ENCODE results near the gene PTCH2. TPM values are rescaled to one million over a fixed set of nuclear protein-coding genes. Genes with fewer than 3 reads are reported as not detected.
"Not testable (repeated sequence)": the region's sequence is repeated elsewhere in the genome, so short reads cannot be mapped to it uniquely, and the experiment has no call there.

The PTCH2 gene
- total RNA-seq, 4 donors from 2014 or later: 0.14 to 1.2 (median 0.64) TPM; not detected in 1

DNA sequence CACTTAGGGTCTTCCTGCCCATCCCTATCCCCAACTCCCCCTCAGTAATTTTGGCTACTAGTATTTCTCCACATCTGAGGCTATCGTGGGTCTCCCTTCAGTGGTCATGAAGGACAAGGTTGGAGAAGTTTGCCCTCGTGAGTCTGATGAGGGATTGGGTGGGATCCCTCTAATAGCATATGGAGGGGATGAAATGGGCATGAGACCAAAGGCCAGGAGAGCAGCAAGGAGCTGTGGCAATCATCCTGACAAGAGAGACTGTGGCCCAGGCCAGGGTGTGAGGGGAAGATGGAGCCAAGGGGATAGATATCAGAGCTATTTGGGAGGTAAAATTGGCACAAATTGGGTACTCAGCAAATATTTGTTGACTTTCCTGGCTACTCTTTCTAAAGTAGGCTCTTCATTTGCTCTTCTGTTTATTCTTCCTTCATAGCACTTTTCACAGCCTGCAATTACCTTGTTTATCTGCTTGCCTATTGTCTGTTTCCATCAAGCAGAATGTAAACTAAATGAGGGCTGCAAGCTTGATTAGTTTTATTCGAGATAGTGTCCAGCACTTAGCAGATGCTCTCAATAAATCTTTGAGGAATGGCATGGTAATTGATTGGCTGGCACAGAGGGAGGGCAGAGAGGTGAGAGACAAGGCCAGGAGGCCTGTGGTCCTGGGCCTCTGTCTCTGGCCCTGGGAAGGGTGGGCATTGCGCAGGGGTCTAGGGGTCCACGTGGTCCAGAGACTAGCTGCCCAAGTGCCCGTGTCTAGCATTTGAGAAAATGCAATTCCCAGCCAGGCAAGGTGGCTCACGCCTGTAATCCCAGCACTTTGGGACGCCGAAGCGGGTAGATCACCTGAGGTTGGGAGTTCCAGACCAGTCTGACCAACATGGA lies 44.3 kb downstream of the PTCH2 start:
- Histone ChIP-seq H3K9me3 (no peaks in the 10 kb centered on the region), H3K4me3 (no peak overlapping the region), H3K36me3 (no peaks in the 10 kb centered on the region), H3K27me3 (no peaks in the 10 kb centered on the region), H3K4me1 (peaks cover 6 to 26% (median 16%) of the 10 kb centered on the region in 4 donors), H3K27ac (peak overlapping the region; percentile 90 to 96 (median 94))
- TF ChIP-seq POLR2AphosphoS5 (IDR thresholded peaks at IDR 0.05): no peak
- TF ChIP-seq, protein P1, sequence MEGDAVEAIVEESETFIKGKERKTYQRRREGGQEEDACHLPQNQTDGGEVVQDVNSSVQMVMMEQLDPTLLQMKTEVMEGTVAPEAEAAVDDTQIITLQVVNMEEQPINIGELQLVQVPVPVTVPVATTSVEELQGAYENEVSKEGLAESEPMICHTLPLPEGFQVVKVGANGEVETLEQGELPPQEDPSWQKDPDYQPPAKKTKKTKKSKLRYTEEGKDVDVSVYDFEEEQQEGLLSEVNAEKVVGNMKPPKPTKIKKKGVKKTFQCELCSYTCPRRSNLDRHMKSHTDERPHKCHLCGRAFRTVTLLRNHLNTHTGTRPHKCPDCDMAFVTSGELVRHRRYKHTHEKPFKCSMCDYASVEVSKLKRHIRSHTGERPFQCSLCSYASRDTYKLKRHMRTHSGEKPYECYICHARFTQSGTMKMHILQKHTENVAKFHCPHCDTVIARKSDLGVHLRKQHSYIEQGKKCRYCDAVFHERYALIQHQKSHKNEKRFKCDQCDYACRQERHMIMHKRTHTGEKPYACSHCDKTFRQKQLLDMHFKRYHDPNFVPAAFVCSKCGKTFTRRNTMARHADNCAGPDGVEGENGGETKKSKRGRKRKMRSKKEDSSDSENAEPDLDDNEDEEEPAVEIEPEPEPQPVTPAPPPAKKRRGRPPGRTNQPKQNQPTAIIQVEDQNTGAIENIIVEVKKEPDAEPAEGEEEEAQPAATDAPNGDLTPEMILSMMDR (IDR thresholded peaks at IDR 0.05): no peak
- TF ChIP-seq EP300 (IDR thresholded peaks at IDR 0.05; ENCODE audit: low read depth): no peak
- no peak for TF ChIP-seq POLR2A (IDR thresholded peaks at IDR 0.05)
- no peak for DNase-seq
- intact Hi-C loops (cut with DNase I; ENCODE audit: low total_unique reads): no loop called here
- in situ Hi-C loops (cut with MboI; ENCODE audit: low pct_ligation_motif_present in 1 of 4, low pct_unique_long_range_greater_than_20kb in 1 of 4, low sequenced_read_pairs in 3 of 4): loop anchor here in 2 of 4 donors (25.0 kb wide), 2 partner anchors 214 to 514 kb away; partner anchors contain the start of genes HECTD3 (in 1 of the 2) and UROD (in 1 of the 2)
- whole genome bisulfite sequencing, 2 donors (ENCODE audit: low coverage in 1 of 2): 86 to 100% methylated on average over 1 to 10 of the region's 10 CpGs

- in situ Hi-C loops (cut with MboI; ENCODE audit: low pct_ligation_motif_present in 1 of 4, low pct_unique_long_range_greater_than_20kb in 1 of 4, low sequenced_read_pairs in 3 of 4): loop anchor here in 2 of 4 donors (25.0 kb wide), 2 partner anchors 214 to 514 kb away; partner anchors contain the start of genes HECTD3 (in 1 of the 2) and UROD (in 1 of the 2)
Observed at GRCh38 chr1:44797886-44798285, 45.2 kb downstream of the PTCH2 start.

DNA sequence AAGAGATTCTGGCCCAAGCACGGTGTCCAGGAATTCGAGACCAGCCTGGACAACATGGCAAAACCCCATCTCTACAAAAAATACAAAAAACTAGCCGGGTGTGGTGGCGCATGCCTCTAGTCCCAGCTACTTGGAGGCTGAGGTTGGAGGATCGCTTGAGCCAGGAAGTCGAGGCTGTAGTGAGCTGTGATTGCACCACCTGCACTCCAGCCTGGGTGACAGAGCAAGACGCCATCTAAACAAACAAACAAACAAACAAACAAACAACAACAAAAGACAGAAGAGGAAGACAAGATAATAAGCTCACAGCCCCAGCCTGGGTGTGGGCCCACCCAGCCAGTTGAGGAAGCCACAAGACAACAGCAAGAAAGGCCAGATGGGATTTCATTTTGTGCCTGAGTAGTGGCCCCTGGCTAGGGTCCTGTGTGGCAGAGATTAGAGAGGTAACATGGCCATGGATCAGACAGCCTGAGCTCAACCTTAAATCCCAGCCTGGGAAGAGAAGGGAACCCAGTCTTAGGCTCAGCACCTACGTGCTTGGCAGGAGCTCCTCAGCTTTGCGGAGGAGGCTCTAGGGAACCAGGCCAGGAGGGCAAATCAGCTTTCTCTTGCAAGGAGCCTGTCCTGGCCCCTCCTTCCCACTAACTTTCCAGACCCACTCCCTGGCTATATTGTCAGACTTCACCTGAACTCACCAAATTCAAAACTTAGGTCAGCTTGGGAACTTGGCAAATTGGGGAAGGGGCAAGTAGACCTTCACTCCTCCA lies 50.1 kb downstream of the PTCH2 start:
- no peaks in the 10 kb centered on the region for H3K27me3 ChIP-seq
- no peak for TF ChIP-seq POLR2A (IDR thresholded peaks at IDR 0.05)
- TF ChIP-seq, protein P1 (IDR thresholded peaks at IDR 0.05): no peak
- TF ChIP-seq EP300 (IDR thresholded peaks at IDR 0.05; ENCODE audit: low read depth): no peak
- no peak for TF ChIP-seq POLR2AphosphoS5 (IDR thresholded peaks at IDR 0.05)
- in situ Hi-C loops (cut with MboI; ENCODE audit: low pct_ligation_motif_present in 1 of 4, low pct_unique_long_range_greater_than_20kb in 1 of 4, low sequenced_read_pairs in 3 of 4) (loop anchor here in 2 of 4 donors (25.0 kb wide), 2 partner anchors 219 to 519 kb away; partner anchors contain the start of genes HECTD3 (in 1 of the 2) and UROD (in 1 of the 2)), intact Hi-C loops (cut with DNase I; ENCODE audit: low total_unique reads) (no loop called here)
- H3K4me3 ChIP-seq: no peak overlapping the region
- H3K9me3 ChIP-seq: no peaks in the 10 kb centered on the region
- 71 to 88% methylated on average over 3 to 9 of the region's 9 CpGs for WGBS, 2 donors (ENCODE audit: low coverage in 1 of 2)
- no peak for DNase-seq
- H3K27ac ChIP-seq: no peak overlapping the region
- H3K36me3 ChIP-seq: no peaks in the 10 kb centered on the region
- peaks cover 0 to 12% (median 0%) of the 10 kb centered on the region in 4 donors for H3K4me1 ChIP-seq

More at GRCh38 chr1:44797886-44798285, 45.2 kb downstream of the PTCH2 start:
- H3K27me3 ChIP-seq; H3K36me3 ChIP-seq; H3K9me3 ChIP-seq; DNase-seq; H3K27ac ChIP-seq; H3K4me3 ChIP-seq; intact Hi-C loops (cut with DNase I; ENCODE audit: low total_unique reads): not testable (repeated sequence)
- peaks cover 6 to 26% (median 16%) of the 10 kb centered on the region in 4 donors for H3K4me1 ChIP-seq
- WGBS, 2 donors (ENCODE audit: low coverage in 1 of 2): 75% methylated on average over 8 of the region's 8 CpGs; no CpG with 5 or more reads in 1 of the 2 donors

DNA sequence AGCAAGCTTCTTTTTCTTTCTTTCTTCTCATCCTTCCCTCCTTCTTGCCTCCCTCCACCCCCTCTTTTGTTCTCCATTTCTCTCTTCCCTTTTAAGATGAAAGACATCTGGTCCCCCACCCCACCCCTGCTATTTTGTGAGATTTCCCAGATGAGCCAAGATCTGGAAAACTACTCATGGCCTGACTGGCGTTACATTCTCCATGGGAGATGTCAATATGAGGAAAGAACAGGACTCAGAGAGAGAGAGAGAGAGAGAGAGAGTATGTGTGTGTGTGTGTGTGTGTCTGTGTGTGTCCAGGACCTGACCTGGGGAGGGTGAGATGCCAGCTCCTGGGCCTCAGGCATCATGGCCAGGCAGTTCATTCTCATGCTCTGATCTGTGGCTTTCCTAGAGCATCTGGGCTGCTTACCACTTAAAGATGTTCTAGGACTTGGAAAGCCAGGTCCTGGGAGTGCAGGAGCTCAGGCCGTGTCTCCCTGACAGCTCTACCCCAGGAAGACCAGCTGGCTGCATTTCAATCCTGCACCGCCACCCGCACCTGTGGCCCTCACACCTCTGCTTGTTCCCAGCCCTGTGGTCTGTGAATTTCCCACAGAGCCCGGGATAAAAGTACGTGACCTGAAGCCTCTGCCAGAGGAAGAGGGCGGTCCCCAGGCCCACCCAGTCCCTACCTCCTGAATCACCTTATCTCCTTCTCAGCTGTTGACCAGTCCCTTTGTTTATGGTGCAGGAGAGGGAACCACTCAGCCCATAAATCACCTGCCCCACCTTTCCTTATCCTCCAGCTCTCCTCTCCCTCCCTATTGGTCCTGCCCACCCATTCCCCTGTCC lies 51.9 kb downstream of the PTCH2 start:
- intact Hi-C loops (cut with DNase I; ENCODE audit: low total_unique reads) (no loop called here), in situ Hi-C loops (cut with MboI; ENCODE audit: low pct_ligation_motif_present in 1 of 4, low pct_unique_long_range_greater_than_20kb in 1 of 4, low sequenced_read_pairs in 3 of 4) (loop anchor here in 2 of 4 donors (25.0 kb wide), 2 partner anchors 221 to 521 kb away; partner anchors contain the start of genes HECTD3 (in 1 of the 2) and UROD (in 1 of the 2))
- Histone ChIP-seq H3K4me3 (no peak overlapping the region), H3K9me3 (no peaks in the 10 kb centered on the region), H3K27me3 (no peaks in the 10 kb centered on the region), H3K36me3 (no peaks in the 10 kb centered on the region), H3K4me1 (peaks cover 0 to 17% (median 4%) of the 10 kb centered on the region in 4 donors), H3K27ac (peak overlapping the region in 2 of 4 donors; percentile 12 to 22)
- WGBS, 2 donors (ENCODE audit: low coverage in 1 of 2): 66% methylated on average over 7 of the region's 7 CpGs; no CpG with 5 or more reads in 1 of the 2 donors
- DNase-seq: peak; percentile 27
- TF ChIP-seq, protein P1 (IDR thresholded peaks at IDR 0.05): no peak
- TF ChIP-seq POLR2A (IDR thresholded peaks at IDR 0.05): no peak
- TF ChIP-seq POLR2AphosphoS5 (IDR thresholded peaks at IDR 0.05): no peak
- no peak for TF ChIP-seq EP300 (IDR thresholded peaks at IDR 0.05; ENCODE audit: low read depth)

Measured in transverse colon (tissue), 4 donors.